SK-N-SH (cell line): ENCODE data around the gene TSFM.

Experiments used
- CTCF ChIP-seq: fragments of 200-600 bp; sonication (generic); IDR thresholded peaks from 2 replicates; pipeline ENCODE4 v1.6.1; 2017; ENCODE audit warnings: antibody characterized with exemption, mild to moderate bottlenecking, moderate library complexity
- FOSL2 ChIP-seq: IDR thresholded peaks from 2 replicates; pipeline ENCODE4 v1.4.0; 2012; ENCODE audit warnings: low read depth, mild to moderate bottlenecking, moderate library complexity, borderline replicate concordance
- MAX ChIP-seq: IDR thresholded peaks from 2 replicates; pipeline ENCODE4 v1.4.0; 2012; ENCODE audit warnings: low read depth
- NRF1 ChIP-seq: IDR thresholded peaks from 2 replicates; pipeline ENCODE4 v1.6.1; 2012; ENCODE audit warnings: low read depth, mild to moderate bottlenecking, low read length
- SIN3A ChIP-seq: IDR thresholded peaks from 2 replicates; pipeline ENCODE4 v1.6.1; 2012; ENCODE audit warnings: low read depth, mild to moderate bottlenecking, low read length, moderate library complexity, borderline replicate concordance
- YY1 ChIP-seq: IDR thresholded peaks from 2 replicates; pipeline ENCODE4 v1.4.0; 2012; ENCODE audit warnings: low read depth, mild to moderate bottlenecking

- no peak for TF ChIP-seq SIN3A
- no peak for TF ChIP-seq MAX
- no peak for TF ChIP-seq NRF1
- no peak for TF ChIP-seq FOSL2
- TF ChIP-seq YY1: no peak
- TF ChIP-seq CTCF: no peak
Measured at GRCh38 chr12:57825451-57825850, 42.9 kb downstream of the TSFM start.
